GM13976 (cell line): ENCODE measurements around the gene DROSHA.
"Not testable (repeated sequence)": the region's sequence is repeated elsewhere in the genome, so short reads cannot be mapped to it uniquely, and the experiment has no call there.

ENCODE experiments used
- DNase-seq: peaks from one replicate; pipeline ENCODE4 v3.0.0; 2012; ENCODE audit warnings: low spot score
- in situ Hi-C: fragments of 300-500 bp; cut with MboI; formaldehyde crosslinking; loops from one replicate; pipeline ENCODE4 v1.12.0; 2022; ENCODE audit warnings: low sequenced_read_pairs, mixed read lengths, inconsistent platforms; ENCODE audit not compliant: unreplicated experiment
- TF ChIP-seq, protein P1 (sequence below): IDR thresholded peaks from 2 replicates; pipeline ENCODE4 v1.5.1; 2012; ENCODE audit warnings: borderline replicate concordance, mild to moderate bottlenecking; ENCODE audit not compliant: insufficient read depth; ENCODE audit errors: extremely low read depth, missing control alignments, control extremely low read depth

The DROSHA gene

GRCh38 chr5:31568302-31568835 lies 36.5 kb upstream of the DROSHA start:
- no peak for DNase-seq
- in situ Hi-C loops, result no loop called here
- TF ChIP-seq, protein P1, sequence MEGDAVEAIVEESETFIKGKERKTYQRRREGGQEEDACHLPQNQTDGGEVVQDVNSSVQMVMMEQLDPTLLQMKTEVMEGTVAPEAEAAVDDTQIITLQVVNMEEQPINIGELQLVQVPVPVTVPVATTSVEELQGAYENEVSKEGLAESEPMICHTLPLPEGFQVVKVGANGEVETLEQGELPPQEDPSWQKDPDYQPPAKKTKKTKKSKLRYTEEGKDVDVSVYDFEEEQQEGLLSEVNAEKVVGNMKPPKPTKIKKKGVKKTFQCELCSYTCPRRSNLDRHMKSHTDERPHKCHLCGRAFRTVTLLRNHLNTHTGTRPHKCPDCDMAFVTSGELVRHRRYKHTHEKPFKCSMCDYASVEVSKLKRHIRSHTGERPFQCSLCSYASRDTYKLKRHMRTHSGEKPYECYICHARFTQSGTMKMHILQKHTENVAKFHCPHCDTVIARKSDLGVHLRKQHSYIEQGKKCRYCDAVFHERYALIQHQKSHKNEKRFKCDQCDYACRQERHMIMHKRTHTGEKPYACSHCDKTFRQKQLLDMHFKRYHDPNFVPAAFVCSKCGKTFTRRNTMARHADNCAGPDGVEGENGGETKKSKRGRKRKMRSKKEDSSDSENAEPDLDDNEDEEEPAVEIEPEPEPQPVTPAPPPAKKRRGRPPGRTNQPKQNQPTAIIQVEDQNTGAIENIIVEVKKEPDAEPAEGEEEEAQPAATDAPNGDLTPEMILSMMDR, result no peak

DNA sequence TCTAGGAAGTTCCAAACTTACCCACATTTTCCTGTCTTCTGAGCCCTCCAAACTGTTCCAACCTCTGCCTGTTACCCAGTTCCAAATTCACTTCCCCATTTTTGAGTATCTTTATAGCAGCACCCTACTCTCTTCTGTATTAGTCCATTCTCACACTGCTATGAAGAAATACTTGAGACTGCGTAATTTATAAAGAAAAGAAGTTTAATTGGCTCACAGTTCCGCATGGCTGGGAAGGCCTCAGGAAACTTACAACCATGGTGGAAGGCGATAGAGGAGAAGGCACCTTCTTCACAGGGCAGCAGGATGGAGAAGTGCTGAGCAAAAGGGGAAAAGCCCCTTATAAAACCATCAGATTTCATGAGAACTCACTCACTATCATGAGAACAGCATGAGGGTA lies 34.5 kb upstream of the DROSHA start:
- DNase-seq, in situ Hi-C loops: not testable (repeated sequence)

- in situ Hi-C loops, result no loop called here
Measured at GRCh38 chr5:31563216-31563615, 31.3 kb upstream of the DROSHA start.

DNA sequence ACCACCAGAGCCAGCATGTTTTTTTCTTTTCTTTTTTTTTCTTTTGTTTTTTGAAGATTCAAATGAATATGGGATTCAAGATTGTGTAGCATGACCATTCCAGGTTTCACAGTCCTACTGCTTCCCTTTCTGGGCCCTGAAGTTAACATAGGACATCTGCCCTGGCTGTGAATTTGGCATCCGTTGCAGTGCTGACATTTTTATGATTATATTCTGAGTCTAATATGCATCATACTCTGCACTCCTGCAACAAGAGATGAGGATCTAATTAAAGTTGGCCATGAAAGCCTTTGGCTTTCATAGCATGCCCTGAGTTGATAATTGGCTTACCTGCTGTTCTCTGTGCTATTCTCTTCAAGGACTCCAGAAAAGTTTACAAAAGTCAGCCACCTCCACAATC lies 30.1 kb upstream of the DROSHA start:
- no peak for DNase-seq
- TF ChIP-seq, protein P1, result no peak
- in situ Hi-C loops, result no loop called here

More at GRCh38 chr5:31563216-31563615, 31.3 kb upstream of the DROSHA start:
- TF ChIP-seq, protein P1, result no peak
- no peak for DNase-seq

DNA sequence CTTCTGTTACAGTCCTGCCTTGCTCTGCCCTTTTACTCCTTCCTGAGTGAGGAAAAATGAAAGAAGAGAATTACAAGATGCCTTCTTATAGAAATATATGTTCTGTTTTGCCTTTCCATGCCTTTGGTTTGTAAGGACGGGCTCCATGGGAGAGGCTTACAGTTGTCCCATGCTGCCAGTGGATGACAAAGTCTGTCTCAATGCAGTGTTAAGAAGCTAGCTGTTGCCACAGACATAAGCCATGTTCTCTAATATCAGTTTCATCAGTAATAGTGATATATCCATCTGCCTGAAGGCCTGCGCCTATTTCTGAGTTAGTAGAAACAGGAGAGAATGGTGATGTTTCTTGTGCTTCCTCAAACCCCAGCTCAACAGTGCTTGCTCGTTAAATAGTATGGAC lies 28.0 kb upstream of the DROSHA start:
- DNase-seq, result no peak
- TF ChIP-seq, protein P1, result no peak
- in situ Hi-C loops, result no loop called here

GRCh38 chr5:31556461-31556860 lies 24.6 kb upstream of the DROSHA start:
- no peak for DNase-seq
- in situ Hi-C loops, result no loop called here
- TF ChIP-seq, protein P1, result no peak

DNA sequence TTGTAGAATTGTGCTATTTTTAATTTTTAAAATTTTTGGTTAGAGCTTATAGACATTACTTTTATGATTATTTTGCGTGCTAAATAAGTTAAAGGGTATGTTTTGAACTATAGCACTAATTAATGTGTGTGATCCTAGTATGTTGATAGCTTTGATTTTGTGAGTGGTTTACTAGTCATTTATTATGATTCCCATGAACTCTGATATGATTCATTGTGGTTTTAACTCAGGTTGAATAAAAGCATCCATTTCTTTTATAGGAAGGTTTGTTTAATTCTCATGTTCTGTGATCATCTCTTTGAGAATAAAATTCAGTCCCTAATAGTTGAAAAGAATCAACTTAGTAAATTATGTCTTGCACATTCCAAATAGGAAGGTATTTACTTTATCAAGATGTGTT lies 22.7 kb upstream of the DROSHA start:
- in situ Hi-C loops, result no loop called here
- TF ChIP-seq, protein P1, result no peak
- DNase-seq, result no peak
